Activated B cell treated with CpG ODN at 0.5 μM for 24 hours (primary cell): Measurements from ENCODE around the gene ASGR2. TPM values are rescaled to one million over a fixed set of nuclear protein-coding genes. Genes with fewer than 3 reads are reported as not detected.
"Not testable (repeated sequence)": the region's sequence is repeated elsewhere in the genome, so short reads cannot be mapped to it uniquely, and the experiment has no call there.

ENCODE experiments used
- ATAC-seq: fragments of 200-7000 bp; cut with Tn5 transposase; one replicate; pipeline ENCODE4 v1.10.0; 2021; ENCODE audit warnings: low read depth, mild to moderate bottlenecking, moderate library complexity
- CTCF ChIA-PET: fragments of 350-600 bp; sonication (Branson Sonifier 250); formaldehyde crosslinking; loops from one replicate; lab custom pipeline; 2021; ENCODE audit warnings: antibody characterized with exemption; lab: Charles Lee
- POLR2A ChIA-PET: fragments of 350-600 bp; sonication (Branson Sonifier 250); formaldehyde crosslinking; loops from one replicate; lab custom pipeline; 2021; ENCODE audit warnings: antibody characterized with exemption; lab: Charles Lee
- DNase-seq: peaks from one replicate; pipeline ENCODE4 v3.0.0; 2022
- H3K27ac Mint-ChIP-seq: one replicate; pipeline ENCODE4 v1.8.0; 2020; ENCODE audit warnings: mixed read lengths
- H3K27me3 Mint-ChIP-seq: one replicate; pipeline ENCODE4 v1.8.0; 2021; ENCODE audit warnings: mixed read lengths
- H3K36me3 Mint-ChIP-seq: one replicate; pipeline ENCODE4 v1.8.0; 2021; ENCODE audit warnings: low read depth, mixed read lengths
- H3K4me1 Mint-ChIP-seq: one replicate; pipeline ENCODE4 v1.8.0; 2021; ENCODE audit warnings: mixed read lengths
- H3K4me3 Mint-ChIP-seq: one replicate; pipeline ENCODE4 v1.8.0; 2020; ENCODE audit warnings: mild to moderate bottlenecking, mixed read lengths
- H3K9me3 Mint-ChIP-seq: one replicate; pipeline ENCODE4 v1.8.0; 2020; ENCODE audit warnings: mixed read lengths
- CTCF ChIP-seq: fragments of 200-600 bp; IDR thresholded peaks from one replicate; pipeline ENCODE4 v1.8.0; 2022; ENCODE audit warnings: antibody characterized with exemption, mild to moderate bottlenecking
- intact Hi-C: fragments of 100-400 bp; cut with micrococcal nuclease; formaldehyde crosslinking; loops from one replicate; pipeline ENCODE4 v1.15.1; 2024
- total RNA-seq: library from RNA; stranded (reverse); gene quantifications from 2 replicates; pipeline ENCODE4 v1.2.3, GENCODE V29; 2022

The ASGR2 gene, protein sequence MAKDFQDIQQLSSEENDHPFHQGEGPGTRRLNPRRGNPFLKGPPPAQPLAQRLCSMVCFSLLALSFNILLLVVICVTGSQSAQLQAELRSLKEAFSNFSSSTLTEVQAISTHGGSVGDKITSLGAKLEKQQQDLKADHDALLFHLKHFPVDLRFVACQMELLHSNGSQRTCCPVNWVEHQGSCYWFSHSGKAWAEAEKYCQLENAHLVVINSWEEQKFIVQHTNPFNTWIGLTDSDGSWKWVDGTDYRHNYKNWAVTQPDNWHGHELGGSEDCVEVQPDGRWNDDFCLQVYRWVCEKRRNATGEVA
- not detected in 2 replicates for total RNA-seq

DNA sequence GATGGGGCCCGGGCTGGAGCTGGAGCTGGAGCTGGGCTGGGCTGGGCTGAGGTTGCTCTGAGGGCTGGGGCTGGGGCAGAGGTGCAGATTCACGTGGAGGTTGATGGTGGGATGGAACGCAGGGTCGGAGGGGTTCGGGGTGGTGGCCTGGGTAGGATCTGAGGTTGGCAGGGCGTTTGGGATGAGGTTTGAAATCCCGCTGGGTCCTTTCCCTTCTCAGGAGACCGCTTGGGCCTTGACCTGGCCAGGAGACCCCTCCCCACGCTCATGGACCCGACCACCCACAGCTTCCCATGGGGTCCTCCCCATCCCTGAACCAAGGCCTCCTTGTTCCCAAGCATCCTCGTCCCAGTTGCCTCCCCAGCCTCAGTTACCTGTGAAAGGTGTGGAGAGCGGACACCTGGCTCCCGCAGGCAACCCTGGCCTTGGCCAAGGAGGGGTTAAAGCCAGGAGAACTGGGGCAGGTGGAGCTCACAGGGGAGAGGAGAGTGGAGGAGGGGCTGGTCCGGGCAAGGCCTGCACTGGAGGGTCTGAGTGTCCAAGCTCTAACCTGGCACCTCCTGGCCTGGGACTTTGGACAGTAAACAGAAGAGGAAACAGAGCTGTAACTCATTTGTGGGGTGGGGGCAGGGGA is at the start of gene ASGR2:
TSS of gene ASGR2 (minus strand) at position 582 of the 634 bp plus-strand sequence. CDS start 582 bp downstream, outside the sequence.
- intact Hi-C loops, result no loop called here
- H3K9me3 Mint-ChIP-seq, result no peaks in the 10 kb centered on the region
- peaks cover 2% of the 10 kb centered on the region for H3K27me3 Mint-ChIP-seq
- DNase-seq (no peak), ATAC-seq (no peak)
- ChIA-PET POLR2A (interaction anchor here (0.5 kb wide), 1 partner anchor 192 kb away, joined by 4 read pairs; no protein-coding TSS in a partner anchor), CTCF (no interaction called here)
- no peak within 1 kb of the TSS for H3K27ac Mint-ChIP-seq
- no peaks in the 10 kb centered on the region for H3K36me3 Mint-ChIP-seq
- peaks cover 7% of the 10 kb centered on the region for H3K4me1 Mint-ChIP-seq
- TF ChIP-seq CTCF, result no peak
- no peak within 1 kb of the TSS for H3K4me3 Mint-ChIP-seq

DNA sequence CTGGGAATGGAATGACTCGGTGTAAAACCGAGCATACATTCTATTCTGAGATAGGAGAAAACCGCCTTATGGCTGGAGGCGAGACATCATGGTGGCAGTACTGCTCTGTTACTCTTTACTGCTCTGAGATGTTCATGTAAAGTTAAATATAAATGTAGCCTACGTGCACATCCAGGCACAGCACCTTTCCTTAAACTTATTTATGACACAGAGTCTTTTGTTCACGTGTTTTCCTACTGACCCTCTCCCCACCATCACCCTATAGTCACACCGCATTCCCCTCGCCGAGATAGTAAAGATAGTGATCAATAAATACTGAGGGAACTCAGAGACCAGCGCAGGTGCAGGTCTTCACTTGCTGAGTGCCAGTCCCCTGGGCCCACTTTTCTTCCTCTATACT is 44.9 kb upstream of the ASGR2 start:
- H3K4me3 Mint-ChIP-seq, H3K9me3 Mint-ChIP-seq, H3K36me3 Mint-ChIP-seq, POLR2A ChIA-PET, CTCF ChIA-PET, intact Hi-C loops, DNase-seq, H3K27ac Mint-ChIP-seq, ATAC-seq, H3K4me1 Mint-ChIP-seq: not testable (repeated sequence)
- H3K27me3 Mint-ChIP-seq, result peaks cover 23% of the 10 kb centered on the region

- H3K27me3 Mint-ChIP-seq, result peaks cover 28% of the 10 kb centered on the region
- ATAC-seq, DNase-seq, intact Hi-C loops, H3K4me1 Mint-ChIP-seq, H3K9me3 Mint-ChIP-seq, H3K36me3 Mint-ChIP-seq, POLR2A ChIA-PET, H3K4me3 Mint-ChIP-seq, H3K27ac Mint-ChIP-seq, CTCF ChIA-PET: not testable (repeated sequence)
Measured at GRCh38 chr17:7158424-7158823, 43.8 kb upstream of the ASGR2 start.

DNA sequence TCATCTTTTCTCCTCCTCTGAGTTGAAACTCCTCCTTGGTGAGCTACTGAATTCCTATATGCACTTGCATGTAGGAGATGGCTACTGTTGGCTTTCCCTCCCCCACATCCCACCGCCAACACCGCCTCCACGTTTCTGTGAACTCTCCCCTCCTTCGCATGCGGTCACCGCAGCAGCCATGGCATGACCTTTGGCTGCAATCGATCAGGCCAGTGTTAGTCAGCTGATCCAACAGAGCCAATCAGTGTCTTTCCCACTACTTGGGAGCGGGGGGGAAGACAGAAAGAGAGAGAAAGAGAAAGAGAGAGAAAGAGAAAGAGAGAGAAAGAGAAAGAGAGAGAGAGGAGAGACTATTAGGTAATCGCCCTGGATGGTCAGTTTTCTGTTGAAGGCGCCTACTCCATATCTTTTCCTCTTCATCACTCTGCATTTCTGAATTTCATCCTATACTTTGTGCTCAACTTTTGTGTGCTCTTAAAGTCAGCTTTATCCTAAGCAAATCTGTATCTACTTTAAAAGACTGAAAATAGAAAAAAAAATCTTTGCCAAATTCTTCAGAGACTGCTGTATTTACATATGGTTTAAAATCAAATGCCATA is 41.8 kb upstream of the ASGR2 start:
- POLR2A ChIA-PET, result no interaction called here
- Mint-ChIP-seq H3K9me3 (no peaks in the 10 kb centered on the region), H3K36me3 (no peaks in the 10 kb centered on the region), H3K4me1 (no peaks in the 10 kb centered on the region), H3K4me3 (no peak overlapping the region), H3K27me3 (peaks cover 32% of the 10 kb centered on the region), H3K27ac (no peak overlapping the region)
- CTCF ChIA-PET, result no interaction called here
- intact Hi-C loops, result no loop called here
- no peak for ATAC-seq
- TF ChIP-seq CTCF, result no peak
- no peak for DNase-seq

DNA sequence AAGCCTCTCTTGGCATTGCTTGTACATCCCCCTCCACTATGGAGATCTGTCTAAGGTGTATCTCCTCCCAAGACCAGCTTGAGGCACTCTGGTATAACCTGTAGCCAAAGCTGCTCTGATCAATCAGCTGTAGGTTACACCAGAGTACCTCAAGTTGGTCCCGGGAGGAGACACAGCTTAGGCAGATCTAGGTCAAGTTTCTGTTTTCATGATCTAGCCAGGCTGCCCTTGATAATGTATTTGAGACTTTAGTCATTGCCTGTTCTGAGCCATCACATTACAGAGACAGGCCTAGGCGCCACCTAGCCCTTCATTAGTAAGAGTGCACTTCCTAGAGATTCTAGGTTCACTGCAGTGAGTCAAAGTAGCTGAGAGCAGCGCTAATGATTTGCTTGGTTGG is 33.1 kb upstream of the ASGR2 start:
- ChIA-PET CTCF (interaction anchor here (1.0 kb wide), 1 partner anchor 102 kb away, joined by 3 read pairs; no protein-coding TSS in a partner anchor), POLR2A (no interaction called here)
- Mint-ChIP-seq H3K36me3 (no peaks in the 10 kb centered on the region), H3K4me3 (no peak overlapping the region), H3K9me3 (no peaks in the 10 kb centered on the region), H3K4me1 (no peaks in the 10 kb centered on the region), H3K27me3 (peaks cover 16% of the 10 kb centered on the region), H3K27ac (no peak overlapping the region)
- intact Hi-C loops, result no loop called here
- DNase-seq (no peak), ATAC-seq (no peak)
- TF ChIP-seq CTCF, result no peak

GRCh38 chr17:7146115-7146514 is 31.5 kb upstream of the ASGR2 start:
- ATAC-seq (no peak), DNase-seq (no peak)
- no peaks in the 10 kb centered on the region for H3K4me1 Mint-ChIP-seq
- CTCF ChIA-PET, result interaction anchor here (1.1 kb wide), 1 partner anchor 94 kb away, joined by 3 read pairs; no protein-coding TSS in a partner anchor
- H3K27ac Mint-ChIP-seq, result no peak overlapping the region
- no peaks in the 10 kb centered on the region for H3K36me3 Mint-ChIP-seq
- no peaks in the 10 kb centered on the region for H3K9me3 Mint-ChIP-seq
- no peak for TF ChIP-seq CTCF
- no peak overlapping the region for H3K4me3 Mint-ChIP-seq
- POLR2A ChIA-PET, result interaction anchor here (0.7 kb wide), 1 partner anchor 52 kb away, joined by 5 read pairs; no protein-coding TSS in a partner anchor
- H3K27me3 Mint-ChIP-seq, result peaks cover 7% of the 10 kb centered on the region
- intact Hi-C loops, result no loop called here
